NCI-H748 (cell line): ENCODE data around the gene KNDC1.

Source experiments
- DNase-seq: peaks from one replicate; lab custom pipeline; 2025; ENCODE audit not compliant: unreplicated experiment; lab: John Stamatoyannopoulos, UW

KNDC1 gene

GRCh38 chr10:133204226-133205015, 44.4 kb downstream of the KNDC1 start:
- no peak for DNase-seq

- no peak for DNase-seq
These were observed 45.1 kb downstream of the KNDC1 start for GRCh38 chr10:133205146-133205545.

GRCh38 chr10:133206356-133207040, 46.5 kb downstream of the KNDC1 start:
- DNase-seq = no peak

GRCh38 chr10:133207041-133207600, 47.1 kb downstream of the KNDC1 start:
- DNase-seq = no peak

- DNase-seq = no peak
These were observed 47.6 kb downstream of the KNDC1 start for GRCh38 chr10:133207627-133208026.

GRCh38 chr10:133208466-133208865, 48.4 kb downstream of the KNDC1 start:
- DNase-seq = no peak

- DNase-seq = no peak
These were observed 49.1 kb downstream of the KNDC1 start for GRCh38 chr10:133209117-133209516.

- DNase-seq = no peak
These were observed 49.6 kb downstream of the KNDC1 start for GRCh38 chr10:133209641-133210040.

GRCh38 chr10:133210398-133211140, 50.5 kb downstream of the KNDC1 start:
- DNase-seq = no peak

GRCh38 chr10:133211141-133211830, 51.3 kb downstream of the KNDC1 start:
- DNase-seq = no peak

GRCh38 chr10:133211959-133212852, 52.2 kb downstream of the KNDC1 start:
- no peak for DNase-seq

GRCh38 chr10:133212853-133213494, 53.0 kb downstream of the KNDC1 start:
- no peak for DNase-seq

GRCh38 chr10:133213641-133214467, 53.8 kb downstream of the KNDC1 start:
- DNase-seq = no peak

GRCh38 chr10:133214468-133215410, 54.7 kb downstream of the KNDC1 start:
- DNase-seq = no peak

- no peak for DNase-seq
These were observed 55.6 kb downstream of the KNDC1 start for GRCh38 chr10:133215586-133215985.

GRCh38 chr10:133216776-133217175, 56.8 kb downstream of the KNDC1 start:
- DNase-seq = no peak

GRCh38 chr10:133217800-133218589, 58.0 kb downstream of the KNDC1 start:
- no peak for DNase-seq
